GM19372 (cell line): Measurements from ENCODE around the gene PIWIL4.
A peak's percentile ranks its signal among the peaks of the same experiment; 100 is the strongest.
"Not testable (repeated sequence)": the region's sequence is repeated elsewhere in the genome, so short reads cannot be mapped to it uniquely, and the experiment has no call there.

ENCODE experiments used
- ATAC-seq: cut with Tn5 transposase; IDR thresholded peaks from one replicate; pipeline ENCODE4 v1.9.1; 2021; ENCODE audit warnings: mild to moderate bottlenecking, low read depth, moderate library complexity; ENCODE audit not compliant: unreplicated experiment

Gene PIWIL4

DNA sequence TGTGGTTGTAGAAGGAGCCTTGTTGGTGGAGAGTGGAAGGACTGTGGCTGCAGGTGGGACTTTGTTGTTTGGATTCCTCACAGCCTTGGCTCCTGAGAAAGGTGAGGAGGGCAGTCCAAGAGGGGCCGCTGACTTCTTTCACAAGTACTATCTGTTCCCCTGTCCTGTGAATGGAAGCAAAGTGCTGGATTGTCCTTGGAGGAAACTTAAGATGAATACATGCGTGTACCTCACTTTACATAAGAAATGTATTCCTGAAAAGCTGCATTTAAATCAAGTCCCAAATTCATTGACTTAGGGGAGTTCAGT is 21.1 kb upstream of the PIWIL4 start:
- ATAC-seq, result no peak

DNA sequence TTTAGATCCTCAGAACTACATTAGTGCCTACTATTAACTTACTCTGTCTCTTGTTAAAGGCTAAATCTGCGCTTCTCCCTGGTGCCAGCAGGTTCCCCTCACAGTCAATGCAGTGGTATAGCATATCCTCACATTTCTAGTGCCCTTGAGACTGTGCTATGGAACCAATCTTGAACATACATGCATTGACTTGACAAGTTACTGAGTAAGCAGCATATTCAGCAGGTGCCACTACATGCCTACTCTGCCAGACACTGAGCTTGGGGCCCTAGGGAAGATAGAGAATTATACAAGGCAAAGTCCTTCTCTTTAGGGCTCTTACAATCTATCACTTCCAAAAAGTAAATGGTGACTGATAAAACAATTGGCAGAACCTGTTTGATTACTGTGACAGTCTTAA is 20.3 kb upstream of the PIWIL4 start:
- ATAC-seq, result no peak

DNA sequence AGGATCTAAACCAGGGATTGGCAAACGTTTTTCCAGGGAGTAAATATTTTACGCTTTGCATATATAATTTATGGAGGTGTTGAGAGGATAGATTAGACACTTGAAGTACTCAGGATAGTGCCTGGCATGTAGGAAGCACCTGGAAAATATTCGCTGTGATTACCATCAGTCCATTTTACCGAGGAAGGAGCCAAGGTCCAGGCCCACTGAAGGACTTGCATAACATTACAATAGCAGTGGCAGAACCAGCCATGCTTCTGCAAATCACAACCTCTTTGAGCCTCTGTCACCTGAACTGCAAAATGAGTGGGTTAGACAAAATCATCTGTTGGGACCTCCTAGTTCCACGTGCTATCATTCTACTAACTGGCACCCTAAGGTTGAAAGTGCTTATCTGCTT is 18.0 kb upstream of the PIWIL4 start:
- no peak for ATAC-seq

DNA sequence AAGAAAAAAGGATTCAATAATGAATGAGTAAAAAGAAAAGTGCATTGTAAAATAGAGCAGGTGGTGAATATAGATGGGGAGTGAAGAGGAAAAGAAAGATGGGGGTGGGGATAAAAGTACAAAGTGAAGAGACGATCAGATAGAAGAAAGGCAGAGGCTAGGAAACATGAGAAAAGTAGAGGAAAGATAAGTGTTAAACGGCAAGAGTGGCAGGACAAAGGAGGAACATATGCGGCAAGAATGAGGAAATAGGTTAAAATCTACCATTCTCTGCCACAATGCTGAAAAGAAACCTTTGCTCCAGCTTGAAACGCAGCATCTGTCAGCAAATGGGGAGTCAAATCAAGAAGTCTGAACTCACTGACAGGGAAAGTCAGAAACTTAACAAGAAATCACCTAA is 16.7 kb upstream of the PIWIL4 start:
- no peak for ATAC-seq

DNA sequence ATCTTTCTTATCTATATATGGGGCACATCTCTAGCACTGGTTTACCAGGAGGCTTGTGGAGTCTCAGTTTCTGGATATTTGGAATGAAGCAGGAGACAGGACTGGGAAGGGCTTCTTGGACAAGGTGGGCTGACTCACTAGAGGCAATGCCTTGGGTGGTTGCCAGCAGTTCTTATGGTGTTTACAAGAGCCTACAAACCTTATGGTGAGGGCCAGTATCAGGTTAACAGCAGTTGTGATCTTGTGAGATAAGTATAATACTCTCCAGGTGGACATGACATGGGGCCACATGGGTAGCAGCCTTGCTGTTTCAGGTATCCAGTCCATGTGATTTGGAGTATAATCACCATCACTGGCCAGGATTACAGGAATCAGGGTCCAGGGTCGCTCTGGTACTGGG is 13.2 kb upstream of the PIWIL4 start:
- no peak for ATAC-seq

DNA sequence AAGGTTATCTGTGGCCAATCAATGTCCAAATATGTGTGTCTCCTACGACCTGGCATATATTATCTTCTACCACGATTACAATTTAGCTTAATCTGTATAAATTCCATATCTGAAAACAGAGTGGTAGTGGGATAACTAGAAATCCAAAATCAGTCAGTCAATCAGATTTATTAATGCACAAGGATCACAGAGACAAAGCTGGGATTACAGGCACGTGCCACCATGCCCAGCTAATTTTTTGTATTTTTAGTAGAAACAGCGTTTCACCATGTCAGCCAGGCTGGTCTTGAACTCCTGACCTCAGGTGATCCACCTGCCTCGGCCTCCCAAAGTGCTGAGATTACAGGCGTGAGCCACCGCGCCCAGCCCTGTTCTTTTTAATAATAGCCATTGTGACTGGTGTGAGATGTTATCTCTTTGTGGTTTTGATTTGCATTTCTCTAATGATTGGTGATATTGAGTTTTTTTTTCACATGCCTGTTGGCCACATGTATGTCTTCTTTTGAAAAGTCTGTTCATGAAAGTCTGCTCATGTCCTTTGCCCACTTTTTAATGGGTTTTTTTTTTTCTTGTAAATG is 11.3 kb upstream of the PIWIL4 start:
- ATAC-seq, result not testable (repeated sequence)

DNA sequence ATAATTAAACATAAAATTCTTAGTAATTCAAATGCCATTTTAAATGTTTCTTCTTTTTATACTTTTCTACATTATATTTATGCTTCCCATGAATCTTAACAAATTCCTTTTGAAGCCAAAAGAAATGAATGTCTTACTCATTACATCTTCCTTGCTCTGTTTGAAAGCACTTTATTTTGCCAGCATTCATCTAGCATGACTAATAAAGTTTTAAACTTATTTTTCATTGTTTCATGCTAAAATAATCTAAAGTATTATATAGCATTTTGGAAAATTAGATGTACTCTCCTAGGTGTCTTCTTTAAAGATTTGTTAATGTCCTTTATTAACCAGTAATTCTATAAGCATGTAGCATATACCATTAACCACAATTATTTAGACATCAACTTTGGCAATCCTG is 9.7 kb upstream of the PIWIL4 start:
- ATAC-seq, result no peak

DNA sequence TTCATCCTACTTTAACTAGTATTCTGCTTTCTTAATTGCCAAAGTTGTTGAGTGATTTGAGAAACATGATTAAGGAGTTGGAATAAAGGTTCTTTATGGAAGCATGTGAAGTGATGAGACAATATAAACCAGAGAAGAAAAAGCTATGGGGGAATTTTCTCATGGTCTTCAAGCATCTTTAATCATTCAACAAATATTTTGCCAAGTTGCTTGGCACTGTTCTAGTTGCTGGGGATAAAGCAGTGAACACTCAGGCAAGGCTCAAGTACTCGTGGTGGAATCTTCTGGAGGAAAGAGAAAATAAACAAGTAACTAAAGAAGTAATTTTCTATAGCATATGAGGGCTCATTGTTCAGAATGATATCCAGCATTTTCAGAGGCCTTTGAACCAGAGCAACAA is 9.2 kb upstream of the PIWIL4 start:
- no peak for ATAC-seq

DNA sequence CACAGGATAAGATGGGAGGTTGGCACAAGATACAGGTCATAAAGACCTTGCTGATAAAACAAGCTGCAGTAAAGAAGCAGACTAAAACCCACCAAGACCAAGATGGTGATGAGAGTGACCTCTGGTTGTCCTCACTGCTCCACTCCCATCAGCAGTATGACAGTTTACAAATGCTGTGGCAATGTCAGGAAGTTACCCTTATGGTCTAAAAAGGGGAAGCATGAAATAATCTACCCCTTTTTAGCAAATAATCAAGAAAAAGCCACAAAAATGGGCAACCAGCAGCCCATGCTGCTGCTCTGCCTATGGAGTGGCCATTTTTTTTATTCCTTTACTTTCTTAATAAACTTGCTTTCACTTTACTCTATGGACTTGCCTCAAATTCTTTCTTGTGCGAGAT is 8.7 kb upstream of the PIWIL4 start:
- ATAC-seq, result peak; percentile 67

DNA sequence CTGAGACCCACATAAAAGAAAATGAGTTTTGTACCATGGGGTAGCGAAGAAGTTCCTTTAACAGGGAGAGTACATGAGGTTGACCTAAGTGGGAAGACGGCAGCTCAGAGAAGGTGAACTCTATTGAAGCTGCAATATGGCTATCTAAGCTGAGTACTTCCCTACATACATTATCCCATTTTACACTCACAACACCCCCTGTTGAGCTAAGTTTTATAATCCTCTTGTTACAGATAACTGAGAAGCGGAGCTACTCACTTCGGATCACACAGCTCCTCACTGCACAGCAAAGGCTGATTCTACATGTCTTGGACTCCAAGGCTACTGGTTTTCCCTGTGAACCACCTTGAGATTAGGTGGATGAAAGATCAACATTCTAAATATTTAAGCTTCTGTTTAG is 8.2 kb upstream of the PIWIL4 start:
- ATAC-seq, result no peak

DNA sequence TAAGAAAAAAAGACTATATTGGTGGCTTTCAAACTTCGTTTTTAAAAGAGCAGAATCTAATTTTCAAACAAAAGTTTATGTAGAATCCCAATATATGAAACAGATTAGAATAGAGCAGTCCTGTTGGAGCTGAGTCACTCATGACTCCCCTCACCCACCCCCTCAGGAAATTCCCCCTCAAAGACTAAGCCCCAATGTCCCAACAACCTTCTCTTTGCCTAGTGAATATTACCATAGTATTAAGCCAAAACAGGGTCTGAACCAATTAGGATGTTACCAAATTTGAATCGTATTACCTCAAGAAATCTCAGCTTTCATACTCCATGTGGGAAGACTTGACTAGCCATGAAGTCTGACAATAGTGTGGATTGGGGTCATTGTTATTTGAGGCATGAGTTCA is 7.8 kb upstream of the PIWIL4 start:
- no peak for ATAC-seq

DNA sequence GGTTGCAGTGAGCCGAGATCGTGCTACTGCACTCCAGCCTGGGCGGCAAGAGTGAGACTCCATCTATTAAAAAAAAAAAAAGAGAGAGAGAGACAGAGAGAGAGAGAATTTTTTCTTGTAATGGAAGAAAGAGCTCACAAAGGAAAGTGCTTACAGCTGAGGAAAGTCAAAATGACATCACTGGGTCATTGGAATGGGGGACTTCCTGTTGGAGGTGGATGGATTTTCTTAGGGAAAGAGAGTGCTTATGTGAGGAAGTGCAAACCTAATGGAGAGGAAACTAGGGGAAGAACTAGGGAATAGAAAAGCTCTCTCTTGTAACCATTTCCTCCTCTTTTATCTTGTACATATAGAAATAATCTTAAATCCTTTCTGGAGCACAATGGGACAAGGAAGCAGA is 6.3 kb upstream of the PIWIL4 start:
- ATAC-seq, result no peak

DNA sequence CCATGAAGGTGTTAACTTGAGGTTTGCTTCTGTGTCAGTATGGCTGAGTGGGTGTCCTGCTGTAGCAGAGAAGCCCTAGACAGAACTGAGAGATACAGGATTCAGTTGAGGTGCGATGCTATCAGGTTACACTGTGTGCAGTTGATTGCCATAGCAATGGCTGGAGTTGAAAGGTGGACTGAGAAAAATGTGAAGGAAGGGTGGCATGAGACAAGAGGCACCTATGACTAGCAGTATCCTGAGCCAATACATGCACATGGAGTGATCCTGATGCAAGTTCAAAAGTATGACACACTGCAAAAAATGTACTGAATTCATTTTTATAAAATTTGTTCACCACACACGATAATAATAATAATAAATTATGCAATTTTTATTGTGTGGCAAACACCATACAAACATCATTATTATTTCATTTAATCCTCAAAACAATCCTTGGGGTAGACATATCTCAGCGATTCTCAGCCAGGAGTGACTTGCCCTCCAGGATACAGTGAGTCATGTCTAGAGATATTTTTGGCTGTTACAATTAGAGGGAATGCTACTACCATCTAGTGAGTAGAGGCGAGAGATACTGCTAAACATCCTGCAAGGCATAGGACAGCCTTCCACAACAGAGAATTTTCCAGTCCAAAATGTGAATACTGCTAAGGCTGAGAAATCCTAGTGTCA is 3.9 kb upstream of the PIWIL4 start:
- ATAC-seq, result no peak

DNA sequence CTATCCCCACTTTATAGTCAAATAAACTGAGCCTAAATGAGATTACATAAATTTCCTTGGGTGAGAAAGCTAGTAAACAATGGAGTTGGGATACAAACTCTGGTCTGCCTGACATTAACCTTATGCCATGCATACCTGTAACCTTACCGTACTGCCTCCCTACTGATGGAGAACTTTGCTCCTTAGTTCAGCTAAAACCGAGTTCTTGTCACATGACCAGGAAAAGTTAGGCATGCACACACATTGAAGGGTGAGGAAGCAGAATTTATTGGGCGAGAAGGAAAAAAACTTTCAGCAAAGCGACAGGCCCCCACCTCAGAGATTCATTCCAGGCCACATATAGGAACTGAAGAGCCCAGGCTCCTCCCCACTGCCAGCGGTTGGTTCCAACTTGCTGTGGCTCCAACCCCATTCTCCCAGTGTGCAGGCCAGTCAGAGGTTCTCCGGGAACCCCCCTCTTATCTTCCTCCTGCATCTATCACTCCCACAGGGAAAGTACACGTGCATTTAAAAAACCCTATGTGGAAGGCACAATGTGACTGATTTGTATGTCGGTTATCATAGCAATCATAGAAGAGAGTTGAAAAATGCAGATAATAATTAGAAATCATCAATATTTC is 3.2 kb upstream of the PIWIL4 start:
- ATAC-seq, result no peak

DNA sequence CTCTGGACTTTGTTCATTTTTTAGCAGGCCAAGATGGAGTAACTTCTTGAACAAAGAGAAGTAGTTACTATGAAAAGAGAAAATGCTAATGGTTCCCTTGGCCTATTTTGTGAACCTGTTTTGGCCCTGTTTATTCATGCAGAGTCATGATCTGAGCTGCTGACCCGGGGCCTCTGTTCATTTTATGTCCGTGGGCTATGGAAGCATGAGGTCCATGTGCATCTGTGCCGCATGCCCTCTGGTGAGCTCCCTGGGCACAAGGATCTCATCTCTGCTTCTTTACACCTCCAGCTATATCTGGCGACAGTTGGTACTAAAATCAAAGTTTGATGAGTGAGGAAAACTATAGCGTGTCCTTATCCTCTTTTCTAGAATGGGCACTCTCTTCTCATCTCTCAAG is 1.0 kb downstream of the PIWIL4 start:
- ATAC-seq, result no peak

DNA sequence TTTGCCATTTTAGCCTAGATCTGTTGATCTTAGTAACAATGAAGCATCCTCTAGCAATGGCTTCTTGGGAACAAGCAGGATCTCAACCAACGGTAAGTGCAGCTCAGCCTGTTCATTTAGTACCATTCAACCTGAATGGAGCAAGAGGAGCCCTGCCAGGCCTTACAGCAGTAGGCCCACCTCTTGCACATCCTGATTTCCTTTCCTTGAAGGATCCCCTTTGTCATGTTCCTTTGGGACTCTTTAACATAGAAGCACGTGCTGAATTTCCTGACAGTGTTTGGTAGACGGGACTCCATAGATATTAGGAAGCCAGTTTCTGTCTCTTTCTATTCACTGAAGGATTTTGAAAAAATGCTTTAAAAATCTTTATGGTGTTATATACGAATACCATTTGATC is 1.5 kb downstream of the PIWIL4 start:
- no peak for ATAC-seq

DNA sequence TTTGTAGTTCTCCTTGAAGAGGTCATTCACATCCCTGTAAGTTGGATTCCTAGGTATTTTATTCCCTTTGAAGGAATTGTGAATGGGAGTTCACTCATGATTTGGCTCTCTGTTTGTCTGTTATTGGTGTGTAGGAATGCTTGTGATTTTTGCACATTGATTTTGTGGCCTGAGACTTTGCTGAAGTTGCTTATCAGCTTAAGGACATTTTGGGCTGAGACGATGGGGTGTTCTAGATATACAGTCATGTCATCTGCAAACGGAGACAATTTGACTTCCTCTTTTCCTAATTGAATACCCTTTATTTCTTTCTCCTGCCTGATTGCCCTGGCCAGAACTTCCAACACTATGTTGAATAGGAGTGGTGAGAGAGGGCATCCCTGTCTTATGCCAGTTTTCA is 5.8 kb downstream of the PIWIL4 start:
- not testable (repeated sequence) for ATAC-seq

DNA sequence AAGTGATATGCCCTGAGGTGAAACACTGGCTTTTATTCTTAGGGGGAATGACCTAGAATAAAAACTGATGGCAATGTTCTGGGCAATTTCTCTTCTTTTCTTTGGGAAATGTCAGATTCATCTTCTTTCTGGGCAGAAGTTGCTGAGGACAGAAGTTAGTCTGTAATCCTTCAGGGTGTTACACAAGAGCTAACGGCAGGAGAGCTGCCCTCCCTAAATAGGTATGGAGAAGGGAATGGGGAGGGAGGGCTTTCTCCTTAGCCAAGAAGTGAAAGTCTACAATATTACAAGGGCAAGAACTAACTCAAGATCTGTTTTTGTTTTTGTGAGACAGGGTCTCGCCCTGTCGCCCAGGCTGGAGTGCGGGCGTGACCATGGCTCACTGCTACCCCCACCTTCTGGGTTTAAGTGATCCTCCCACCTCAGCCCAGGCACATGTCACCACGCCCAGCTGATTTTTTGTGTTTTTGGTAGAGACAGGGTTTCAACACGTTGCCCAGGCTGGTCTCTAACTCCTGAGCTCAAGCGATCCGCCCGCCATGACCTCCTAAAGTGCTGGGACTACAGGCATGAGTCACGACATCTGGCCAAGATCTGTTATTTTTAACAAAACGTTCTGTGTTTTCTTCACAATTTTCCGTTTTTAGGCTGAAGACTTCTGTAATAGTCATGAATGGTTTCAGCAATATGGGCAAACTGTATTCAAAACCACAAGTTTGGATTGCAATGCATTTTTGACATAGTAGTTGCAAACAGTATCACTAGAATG is 7.2 kb downstream of the PIWIL4 start:
- no peak for ATAC-seq

DNA sequence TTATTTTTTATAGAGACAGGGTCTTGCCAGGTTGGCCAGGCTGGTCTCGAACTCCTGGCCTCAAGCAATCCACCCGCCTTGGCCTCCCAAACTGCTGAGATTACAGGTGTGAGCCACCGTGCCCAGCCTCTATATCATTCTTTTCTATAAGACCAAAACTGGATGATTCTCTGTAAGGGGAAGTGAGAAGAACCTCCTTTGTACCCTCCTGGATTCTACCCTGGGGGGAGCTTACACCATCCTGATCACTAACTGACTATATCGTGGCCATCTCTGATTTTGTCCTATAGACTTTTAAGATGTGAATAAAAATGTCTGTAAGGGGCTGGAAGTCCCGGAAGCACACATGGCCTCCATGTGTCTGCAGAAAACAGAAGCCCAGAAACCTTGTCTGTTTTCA is 9.1 kb downstream of the PIWIL4 start:
- ATAC-seq, result no peak

DNA sequence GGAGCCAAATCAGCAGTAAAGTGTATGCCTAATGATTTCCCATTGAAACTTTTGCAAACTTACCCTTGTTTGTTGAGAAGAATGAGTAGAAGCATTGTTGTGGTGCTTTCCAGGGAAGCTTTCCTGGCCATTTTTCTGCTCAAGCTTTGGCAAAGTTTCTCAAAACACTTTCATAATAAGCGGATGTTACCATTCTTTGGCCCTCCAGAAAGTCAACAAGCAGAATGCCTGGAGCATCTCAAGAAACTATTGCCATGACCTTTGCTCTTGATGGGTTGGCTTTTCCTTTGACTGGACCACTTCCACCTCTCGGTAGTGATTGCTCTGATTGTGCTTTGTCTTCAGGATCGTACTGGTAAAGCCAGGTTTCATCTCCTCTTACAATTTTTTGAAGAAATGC is 10.7 kb downstream of the PIWIL4 start:
- ATAC-seq, result no peak

DNA sequence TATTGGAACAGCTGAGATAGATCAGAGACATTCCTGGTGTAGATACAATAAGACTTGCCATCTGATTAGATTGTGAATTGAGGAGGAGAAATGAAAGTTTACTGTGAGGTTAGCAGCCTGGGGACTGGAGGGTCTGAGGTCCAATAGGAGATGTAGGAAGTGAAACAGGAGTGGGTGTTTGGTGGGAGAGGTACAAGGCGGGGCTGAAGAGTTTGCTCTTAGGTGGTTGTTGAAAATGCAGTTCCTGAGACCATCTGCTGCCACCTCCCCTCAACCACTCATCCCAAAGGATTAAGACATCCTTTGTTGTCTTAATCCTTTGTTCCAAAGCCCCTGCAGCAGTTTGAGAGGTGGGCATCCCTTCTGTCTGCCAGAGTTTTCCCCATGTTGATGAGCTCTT is 14.8 kb downstream of the PIWIL4 start:
- peak; percentile 44 for ATAC-seq
